Fibroblast of lung (primary cell): ENCODE results near the gene GRIN1. TPM values are rescaled to one million over a fixed set of nuclear protein-coding genes. Genes with fewer than 3 reads are reported as not detected.

Source experiments
- DNase-seq, 2 donors: peaks; one replicate each; pipeline versions ENCODE4 v3.0.0 to v3.0.0-alpha.2; 2010; ENCODE audit warnings: low read depth in 2 of 2
- H2AFZ ChIP-seq: 2 replicates; pipeline ENCODE4 v1.5.1; 2012; ENCODE audit warnings: low read length, control low read depth, inconsistent platforms
- H3K27ac ChIP-seq: 2 replicates; pipeline ENCODE4 v1.5.1; 2011; ENCODE audit warnings: low read length, control low read depth; ENCODE audit not compliant: insufficient read depth
- H3K27me3 ChIP-seq: 2 replicates; pipeline ENCODE4 v1.5.1; 2011; ENCODE audit warnings: mild to moderate bottlenecking, low read length; ENCODE audit not compliant: control insufficient read depth, insufficient read depth
- H3K36me3 ChIP-seq: 2 replicates; pipeline ENCODE4 v1.5.1; 2011; ENCODE audit warnings: low read length; ENCODE audit not compliant: control insufficient read depth, insufficient read depth
- H3K4me1 ChIP-seq: 2 replicates; pipeline ENCODE4 v1.5.1; 2011; ENCODE audit warnings: low read length; ENCODE audit not compliant: control insufficient read depth, insufficient read depth; ENCODE audit errors: extremely low read depth
- H3K4me2 ChIP-seq: 2 replicates; pipeline ENCODE4 v1.5.1; 2011; ENCODE audit warnings: low read length, control low read depth; ENCODE audit not compliant: insufficient read depth; ENCODE audit errors: extremely low read depth
- H3K4me3 ChIP-seq, 4 experiments: fragments of 200-600 bp in 1 of 4; sonication (generic) in 1 of 4; replicated peaks in 1 of 4; 2 replicates each; pipeline ENCODE4 v1.5.1; 2011 to 2016; ENCODE audit warnings: low read length in 4 of 4, low read depth in 3 of 4, mild to moderate bottlenecking in 3 of 4, control low read depth in 2 of 4, inconsistent platforms in 1 of 4, mixed read lengths in 1 of 4; ENCODE audit not compliant: insufficient read depth in 1 of 4; ENCODE audit errors: control extremely low read depth in 1 of 4
- H3K79me2 ChIP-seq: 2 replicates; pipeline ENCODE4 v1.5.1; 2012; ENCODE audit warnings: mild to moderate bottlenecking, low read length, inconsistent platforms; ENCODE audit not compliant: control insufficient read depth, insufficient read depth
- H3K9ac ChIP-seq: 2 replicates; pipeline ENCODE4 v1.5.1; 2011; ENCODE audit warnings: mild to moderate bottlenecking, low read length, control low read depth; ENCODE audit not compliant: insufficient read depth
- H3K9me3 ChIP-seq: 2 replicates; pipeline ENCODE4 v1.5.1; 2012; ENCODE audit warnings: low read depth, low read length; ENCODE audit not compliant: control insufficient read depth, insufficient read depth
- H4K20me1 ChIP-seq: 2 replicates; pipeline ENCODE4 v1.5.1; 2011; ENCODE audit warnings: low read length; ENCODE audit not compliant: control insufficient read depth, insufficient read depth; ENCODE audit errors: extremely low read depth
- EZH2 ChIP-seq: IDR thresholded peaks from 2 replicates; pipeline ENCODE4 v1.5.1; 2012; ENCODE audit warnings: low read length, control low read depth, mild to moderate bottlenecking; ENCODE audit errors: missing control alignments
- polyA plus RNA-seq, 2 donors: library from polyadenylated mRNA; depleted of rRNA in 1 of 2; stranded (reverse) in 1 of 2; unstranded in 1 of 2; fragments of >200 nt; gene quantifications; 2 replicates each; pipeline ENCODE4 v1.2.1, GENCODE V29; 2011 to 2012; ENCODE audit warnings: missing spikeins in 1 of 2
- total RNA-seq: library from RNA; depleted of rRNA; stranded (reverse); fragments of >200 nt; gene quantifications from 2 replicates; pipeline ENCODE4 v1.2.1, GENCODE V29; 2014
- TF ChIP-seq, protein P1 (sequence below), 2 donors: IDR thresholded peaks in 1 of 2; conservative IDR thresholded peaks in 1 of 2; 1 replicate in 1 of 2; 2 replicates in 1 of 2; pipeline ENCODE4 v1.5.1; 2011 to 2012; ENCODE audit warnings: low read length in 2 of 2, control low read depth in 1 of 2, inconsistent platforms in 1 of 2, low read depth in 1 of 2, mild to moderate bottlenecking in 1 of 2

GRIN1 gene
- total and polyA plus RNA-seq, 2 donors (not counting 1 experiment from before 2014, with no cell fraction given), result under 0.01 to 0.08 TPM

DNA sequence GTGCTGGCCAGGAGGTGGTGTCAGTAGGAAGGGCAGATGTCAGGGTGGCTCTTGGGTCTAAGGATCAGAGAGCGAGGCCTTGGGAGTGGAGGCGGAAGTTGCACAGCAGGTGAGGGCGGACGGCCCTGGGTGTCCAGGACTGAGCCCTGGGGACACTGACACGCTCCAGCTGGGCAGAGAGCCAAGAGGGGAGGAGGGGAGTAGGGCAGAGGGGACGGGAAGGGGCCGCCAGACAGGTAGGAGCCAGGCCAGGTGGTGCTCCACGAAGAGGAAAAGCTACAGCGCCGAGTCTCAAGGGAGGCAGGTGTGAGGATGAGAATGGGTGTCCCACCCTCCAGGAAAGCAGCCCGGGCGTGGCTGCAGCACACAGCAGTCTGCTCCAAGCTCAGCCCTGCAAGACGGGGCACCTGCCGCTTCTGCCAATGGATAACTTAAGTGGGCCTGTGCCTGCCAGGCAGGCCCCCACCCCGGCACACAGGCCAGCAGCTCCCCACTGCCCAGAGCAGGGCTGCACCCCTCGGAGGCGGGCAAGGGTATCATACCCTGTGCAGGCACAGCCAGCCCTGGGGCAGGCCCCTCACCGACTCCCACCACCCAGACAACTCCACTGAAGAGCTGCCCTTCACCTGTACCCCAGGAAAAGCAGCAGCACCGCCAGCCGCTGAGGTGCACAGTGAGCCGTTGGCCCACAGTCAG is 56.7 kb downstream of the GRIN1 start:
- Histone ChIP-seq H3K36me3 (peaks cover 11% of the 10 kb centered on the region), H3K4me2 (no peak overlapping the region), H4K20me1 (no peaks in the 10 kb centered on the region), H3K27ac (no peak overlapping the region), H3K4me1 (peaks cover 2% of the 10 kb centered on the region), H3K9ac (no peak overlapping the region), H3K4me3 (no peak overlapping the region), H3K9me3 (no peaks in the 10 kb centered on the region), H3K79me2 (peaks cover 9% of the 10 kb centered on the region), H2AFZ (no peak overlapping the region), H3K27me3 (no peaks in the 10 kb centered on the region)
- no peak for TF ChIP-seq EZH2
- TF ChIP-seq, protein P1, sequence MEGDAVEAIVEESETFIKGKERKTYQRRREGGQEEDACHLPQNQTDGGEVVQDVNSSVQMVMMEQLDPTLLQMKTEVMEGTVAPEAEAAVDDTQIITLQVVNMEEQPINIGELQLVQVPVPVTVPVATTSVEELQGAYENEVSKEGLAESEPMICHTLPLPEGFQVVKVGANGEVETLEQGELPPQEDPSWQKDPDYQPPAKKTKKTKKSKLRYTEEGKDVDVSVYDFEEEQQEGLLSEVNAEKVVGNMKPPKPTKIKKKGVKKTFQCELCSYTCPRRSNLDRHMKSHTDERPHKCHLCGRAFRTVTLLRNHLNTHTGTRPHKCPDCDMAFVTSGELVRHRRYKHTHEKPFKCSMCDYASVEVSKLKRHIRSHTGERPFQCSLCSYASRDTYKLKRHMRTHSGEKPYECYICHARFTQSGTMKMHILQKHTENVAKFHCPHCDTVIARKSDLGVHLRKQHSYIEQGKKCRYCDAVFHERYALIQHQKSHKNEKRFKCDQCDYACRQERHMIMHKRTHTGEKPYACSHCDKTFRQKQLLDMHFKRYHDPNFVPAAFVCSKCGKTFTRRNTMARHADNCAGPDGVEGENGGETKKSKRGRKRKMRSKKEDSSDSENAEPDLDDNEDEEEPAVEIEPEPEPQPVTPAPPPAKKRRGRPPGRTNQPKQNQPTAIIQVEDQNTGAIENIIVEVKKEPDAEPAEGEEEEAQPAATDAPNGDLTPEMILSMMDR (conservative IDR thresholded peaks at IDR 0.05 in 1 of 2, IDR thresholded peaks at IDR 0.05 in 1 of 2; ENCODE audit: low read depth in 1 of 2, low read length in 2 of 2), result no peak
- DNase-seq, result no peak

DNA sequence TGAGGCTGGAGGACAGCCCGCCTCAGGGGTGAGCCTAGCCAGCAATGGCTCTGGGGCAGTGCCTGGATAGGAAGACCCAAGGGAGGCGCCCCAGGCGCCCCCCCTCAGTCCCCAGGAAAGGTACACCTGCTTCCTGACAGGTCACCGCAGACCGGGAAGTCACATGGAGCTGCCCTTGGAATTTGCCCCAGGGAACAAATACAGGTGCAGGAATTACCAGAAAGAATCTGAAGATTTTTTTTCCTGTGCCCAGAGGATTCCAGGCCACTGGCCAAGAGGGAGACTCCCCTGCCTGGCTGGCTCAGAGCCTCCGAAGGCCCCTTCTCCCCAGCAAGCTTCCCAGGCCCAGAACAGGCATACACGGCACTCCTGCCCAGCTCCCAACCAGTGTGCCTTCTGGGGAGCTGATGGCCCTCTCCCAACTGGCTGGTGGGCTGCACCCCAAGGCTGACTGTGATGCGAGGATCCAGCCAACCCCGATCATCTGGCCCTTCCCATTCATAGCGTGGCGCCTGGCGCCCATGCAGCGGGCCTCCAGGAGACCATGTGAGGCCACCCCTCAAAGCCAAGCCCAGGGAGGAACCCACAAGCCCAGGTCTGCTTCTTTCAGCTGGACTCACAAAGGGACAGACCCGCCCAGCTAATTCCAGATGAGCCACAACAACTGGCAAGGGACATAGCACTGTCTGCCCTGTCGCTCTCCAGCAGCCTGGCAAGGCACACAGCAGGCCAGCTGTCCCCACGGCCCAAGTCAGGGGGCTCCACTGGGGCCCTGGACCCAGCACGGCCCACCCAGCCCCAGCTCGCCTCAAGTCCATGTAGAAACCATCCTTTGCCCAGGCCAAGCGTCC is 59.3 kb downstream of the GRIN1 start:
- H3K79me2 ChIP-seq, result peaks cover 10% of the 10 kb centered on the region
- no peaks in the 10 kb centered on the region for H3K27me3 ChIP-seq
- H3K4me2 ChIP-seq, result peak overlapping the region; percentile 68
- no peak overlapping the region for H2AFZ ChIP-seq
- no peak for TF ChIP-seq EZH2
- TF ChIP-seq, protein P1 (conservative IDR thresholded peaks at IDR 0.05 in 1 of 2, IDR thresholded peaks at IDR 0.05 in 1 of 2; ENCODE audit: low read depth in 1 of 2, low read length in 2 of 2), result no peak
- no peaks in the 10 kb centered on the region for H4K20me1 ChIP-seq
- H3K4me3 ChIP-seq, result peak overlapping the region in 1 of 4 experiments; percentile 54
- H3K9ac ChIP-seq, result no peak overlapping the region
- no peaks in the 10 kb centered on the region for H3K36me3 ChIP-seq
- DNase-seq, result no peak
- no peak overlapping the region for H3K27ac ChIP-seq
- H3K4me1 ChIP-seq, result peaks cover 8% of the 10 kb centered on the region
- no peaks in the 10 kb centered on the region for H3K9me3 ChIP-seq

DNA sequence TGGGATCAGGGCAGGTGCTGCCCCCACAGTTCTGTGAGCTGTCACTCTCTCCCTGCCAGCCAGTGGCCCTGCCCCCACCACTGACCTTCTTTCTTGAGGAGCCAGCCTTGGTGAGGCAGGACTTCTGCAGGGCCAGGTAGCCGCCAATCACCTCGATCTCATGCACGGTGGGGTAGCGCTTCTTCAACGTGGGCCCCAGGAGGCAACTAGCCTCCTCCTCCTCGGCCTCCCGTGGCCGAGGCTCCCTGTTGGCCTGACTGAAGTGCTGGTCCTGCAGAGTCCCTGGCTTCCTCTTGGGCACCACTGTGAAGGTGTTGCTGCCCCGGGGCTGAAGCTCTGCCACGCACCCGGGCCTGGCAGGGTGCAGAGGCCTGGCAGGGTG is 59.9 kb downstream of the GRIN1 start:
- H3K9ac ChIP-seq, result no peak overlapping the region
- no peak for TF ChIP-seq EZH2
- TF ChIP-seq, protein P1 (conservative IDR thresholded peaks at IDR 0.05 in 1 of 2, IDR thresholded peaks at IDR 0.05 in 1 of 2; ENCODE audit: low read depth in 1 of 2, low read length in 2 of 2), result no peak
- peak overlapping the region; percentile 78 for H3K4me2 ChIP-seq
- no peaks in the 10 kb centered on the region for H3K27me3 ChIP-seq
- no peaks in the 10 kb centered on the region for H3K9me3 ChIP-seq
- H4K20me1 ChIP-seq, result no peaks in the 10 kb centered on the region
- peaks cover 14% of the 10 kb centered on the region for H3K79me2 ChIP-seq
- no peak for DNase-seq
- no peaks in the 10 kb centered on the region for H3K36me3 ChIP-seq
- H3K27ac ChIP-seq, result no peak overlapping the region
- peaks cover 8% of the 10 kb centered on the region for H3K4me1 ChIP-seq
- H3K4me3 ChIP-seq, result peak overlapping the region in 1 of 4 experiments; percentile 54
- H2AFZ ChIP-seq, result no peak overlapping the region
